ENCODE measurements around the gene EPHA4.
"Not testable (repeated sequence)": the region's sequence is repeated elsewhere in the genome, so short reads cannot be mapped to it uniquely, and the experiment has no call there.

EPHA4 gene

GRCh38 chr2:221532641-221533040, 39.5 kb downstream of the EPHA4 start:
- DNase-seq, result no peak

- no peak for DNase-seq
Measured at GRCh38 chr2:221530653-221531037, 41.5 kb downstream of the EPHA4 start.

GRCh38 chr2:221529943-221530652, 42.0 kb downstream of the EPHA4 start:
- no peak for DNase-seq

GRCh38 chr2:221529177-221529942, 42.7 kb downstream of the EPHA4 start:
- no peak for DNase-seq

- no peak for DNase-seq
Measured at GRCh38 chr2:221527776-221528309, 44.3 kb downstream of the EPHA4 start.

- no peak for DNase-seq
Measured at GRCh38 chr2:221524158-221524557, 47.9 kb downstream of the EPHA4 start.

GRCh38 chr2:221521233-221521845, 50.8 kb downstream of the EPHA4 start:
- DNase-seq, result no peak

- DNase-seq, result no peak
Measured at GRCh38 chr2:221518935-221519625, 53.0 kb downstream of the EPHA4 start.

- no peak for DNase-seq
Measured at GRCh38 chr2:221518201-221518934, 53.7 kb downstream of the EPHA4 start.

GRCh38 chr2:221517696-221518151, 54.4 kb downstream of the EPHA4 start:
- DNase-seq, result no peak

GRCh38 chr2:221517146-221517695, 54.9 kb downstream of the EPHA4 start:
- no peak for DNase-seq

- no peak for DNase-seq
Measured at GRCh38 chr2:221515864-221516263, 56.2 kb downstream of the EPHA4 start.

GRCh38 chr2:221514305-221515040, 57.6 kb downstream of the EPHA4 start:
- DNase-seq, result no peak

- DNase-seq, result no peak
Measured at GRCh38 chr2:221513232-221513631, 58.9 kb downstream of the EPHA4 start.

GRCh38 chr2:221511325-221511724, 60.8 kb downstream of the EPHA4 start:
- not testable (repeated sequence) for DNase-seq

- DNase-seq, result no peak
Measured at GRCh38 chr2:221506469-221506868, 65.6 kb downstream of the EPHA4 start.

- no peak for DNase-seq
Measured at GRCh38 chr2:221505605-221506004, 66.5 kb downstream of the EPHA4 start.

- no peak for DNase-seq
Measured at GRCh38 chr2:221504905-221505304, 67.2 kb downstream of the EPHA4 start.

GRCh38 chr2:221503965-221504364, 68.1 kb downstream of the EPHA4 start:
- no peak for DNase-seq

- DNase-seq, result no peak
Measured at GRCh38 chr2:221502270-221503010, 69.7 kb downstream of the EPHA4 start.

GRCh38 chr2:221501883-221502269, 70.2 kb downstream of the EPHA4 start:
- no peak for DNase-seq
